NCI-H2171 (cell line): Measurements from ENCODE around the gene ARHGEF7.

Experiments
- DNase-seq: peaks from one replicate; lab custom pipeline; 2025; lab: John Stamatoyannopoulos, UW

The ARHGEF7 gene

GRCh38 chr13:111325146-111325890 is 210.2 kb downstream of the ARHGEF7 start:
- DNase-seq, result no peak

- DNase-seq, result no peak
These were observed 211.0 kb downstream of the ARHGEF7 start for GRCh38 chr13:111325941-111326620.

GRCh38 chr13:111326621-111326965 is 211.5 kb downstream of the ARHGEF7 start:
- DNase-seq, result no peak

GRCh38 chr13:111326981-111327642 is 212.0 kb downstream of the ARHGEF7 start:
- no peak for DNase-seq

- no peak for DNase-seq
These were observed 212.8 kb downstream of the ARHGEF7 start for GRCh38 chr13:111327730-111328573.

- no peak for DNase-seq
These were observed 213.7 kb downstream of the ARHGEF7 start for GRCh38 chr13:111328574-111329410.

GRCh38 chr13:111329641-111330040 is 214.5 kb downstream of the ARHGEF7 start:
- DNase-seq, result no peak

GRCh38 chr13:111330066-111330610 is 215.0 kb downstream of the ARHGEF7 start:
- no peak for DNase-seq

GRCh38 chr13:111335298-111335697 is 220.2 kb downstream of the ARHGEF7 start:
- DNase-seq, result no peak

GRCh38 chr13:111336666-111337065 is 221.6 kb downstream of the ARHGEF7 start:
- no peak for DNase-seq

- DNase-seq, result no peak
These were observed 222.1 kb downstream of the ARHGEF7 start for GRCh38 chr13:111337206-111337605.

GRCh38 chr13:111337741-111338140 is 222.6 kb downstream of the ARHGEF7 start:
- no peak for DNase-seq

- DNase-seq, result no peak
These were observed 223.7 kb downstream of the ARHGEF7 start for GRCh38 chr13:111338841-111339240.

- no peak for DNase-seq
These were observed 224.4 kb downstream of the ARHGEF7 start for GRCh38 chr13:111339366-111340143.

GRCh38 chr13:111341886-111342285 is 226.8 kb downstream of the ARHGEF7 start:
- no peak for DNase-seq

GRCh38 chr13:111342721-111343120 is 227.6 kb downstream of the ARHGEF7 start:
- no peak for DNase-seq

- no peak for DNase-seq
These were observed 228.2 kb downstream of the ARHGEF7 start for GRCh38 chr13:111343186-111343805.

- peak; percentile 28 for DNase-seq
These were observed 229.5 kb downstream of the ARHGEF7 start for GRCh38 chr13:111344471-111345191.

- no peak for DNase-seq
These were observed 230.6 kb downstream of the ARHGEF7 start for GRCh38 chr13:111345682-111346081.
